Raji (cell line): ENCODE data around the gene C16orf74.

Source experiments
- POLR2A ChIP-seq: IDR thresholded peaks from 2 replicates; pipeline ENCODE4 v1.6.1; 2011; ENCODE audit warnings: low read depth, low read length, control low read depth; ENCODE audit not compliant: insufficient read depth

C16orf74 gene

GRCh38 chr16:85718153-85718477, 32.8 kb downstream of the C16orf74 start:
- no peak for TF ChIP-seq POLR2A

GRCh38 chr16:85717393-85718152, 33.3 kb downstream of the C16orf74 start:
- no peak for TF ChIP-seq POLR2A

- no peak for TF ChIP-seq POLR2A
Observed at GRCh38 chr16:85716680-85717038, 34.2 kb downstream of the C16orf74 start.

- no peak for TF ChIP-seq POLR2A
Observed at GRCh38 chr16:85716022-85716679, 34.7 kb downstream of the C16orf74 start.

GRCh38 chr16:85715169-85716021, 35.5 kb downstream of the C16orf74 start:
- no peak for TF ChIP-seq POLR2A

DNA sequence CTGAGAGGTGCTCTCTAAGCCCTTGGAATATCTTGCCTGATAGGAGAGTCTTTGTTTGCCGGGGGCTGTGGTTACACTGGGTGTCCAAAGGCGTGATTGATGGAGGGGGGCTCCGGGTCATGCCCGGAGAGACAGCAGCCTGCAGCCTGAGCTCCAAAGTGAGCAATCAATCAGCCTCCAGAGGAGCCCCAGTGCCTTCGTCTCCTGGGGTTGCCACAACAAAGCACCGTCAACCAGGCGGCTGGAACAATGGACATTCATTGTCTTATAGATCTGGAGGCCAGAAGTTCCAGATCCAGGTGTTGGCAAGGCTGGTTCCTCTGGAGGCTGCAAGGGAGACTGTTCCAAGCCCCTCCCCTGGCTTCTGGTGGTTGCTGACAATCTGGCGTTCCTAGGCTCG, 38.1 kb downstream of the C16orf74 start:
- no peak for TF ChIP-seq POLR2A

GRCh38 chr16:85711982-85712587, 38.8 kb downstream of the C16orf74 start:
- TF ChIP-seq POLR2A, result no peak

DNA sequence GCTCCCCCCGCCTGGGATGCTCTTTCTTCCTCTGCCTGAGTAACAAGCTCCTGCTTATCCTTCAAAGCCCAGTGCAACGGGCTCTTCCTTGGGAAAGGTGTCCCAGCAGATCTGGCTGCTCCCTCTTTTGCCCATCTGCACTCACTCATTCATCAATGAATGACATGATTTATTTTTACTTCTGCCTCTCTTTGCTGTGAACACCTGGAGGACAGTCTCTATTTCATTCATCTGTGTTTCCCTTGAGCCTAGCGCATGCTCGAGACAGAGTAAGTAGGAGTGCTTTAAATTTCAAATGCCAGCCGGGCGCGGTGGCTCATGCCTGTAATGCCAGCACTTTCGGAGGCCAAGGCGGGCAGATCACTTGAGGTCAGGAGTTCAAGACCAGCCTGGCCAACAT, 40.2 kb downstream of the C16orf74 start:
- no peak for TF ChIP-seq POLR2A

GRCh38 chr16:85709766-85710585, 40.9 kb downstream of the C16orf74 start:
- TF ChIP-seq POLR2A, result no peak

GRCh38 chr16:85708338-85708737, 42.6 kb downstream of the C16orf74 start:
- no peak for TF ChIP-seq POLR2A

- no peak for TF ChIP-seq POLR2A
Observed at GRCh38 chr16:85707528-85708095, 43.3 kb downstream of the C16orf74 start.

DNA sequence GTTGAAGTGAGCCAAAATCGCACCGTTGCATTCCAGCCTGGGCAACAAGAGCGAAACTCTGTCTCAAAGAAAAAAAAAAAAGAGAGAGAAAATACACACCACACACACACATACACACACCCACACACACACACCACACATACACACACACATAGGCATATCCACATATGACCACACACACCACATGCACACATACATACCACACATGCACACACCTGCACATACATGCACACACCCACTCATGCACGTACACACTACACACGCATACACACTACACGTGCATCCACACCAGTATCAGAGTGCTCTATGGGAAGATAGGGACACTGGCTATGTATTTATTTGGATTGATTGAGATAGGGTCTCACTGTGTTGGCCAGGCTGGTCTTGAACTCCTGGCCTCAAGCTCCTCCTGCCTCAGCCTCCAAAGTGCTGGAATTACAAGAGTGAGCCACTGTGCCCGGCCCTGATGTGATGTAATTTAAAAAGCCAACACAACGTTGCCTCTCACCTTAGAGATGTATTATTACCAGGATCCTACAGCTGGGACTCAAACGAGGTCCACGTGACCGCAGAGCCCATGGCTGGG, 44.4 kb downstream of the C16orf74 start:
- no peak for TF ChIP-seq POLR2A

DNA sequence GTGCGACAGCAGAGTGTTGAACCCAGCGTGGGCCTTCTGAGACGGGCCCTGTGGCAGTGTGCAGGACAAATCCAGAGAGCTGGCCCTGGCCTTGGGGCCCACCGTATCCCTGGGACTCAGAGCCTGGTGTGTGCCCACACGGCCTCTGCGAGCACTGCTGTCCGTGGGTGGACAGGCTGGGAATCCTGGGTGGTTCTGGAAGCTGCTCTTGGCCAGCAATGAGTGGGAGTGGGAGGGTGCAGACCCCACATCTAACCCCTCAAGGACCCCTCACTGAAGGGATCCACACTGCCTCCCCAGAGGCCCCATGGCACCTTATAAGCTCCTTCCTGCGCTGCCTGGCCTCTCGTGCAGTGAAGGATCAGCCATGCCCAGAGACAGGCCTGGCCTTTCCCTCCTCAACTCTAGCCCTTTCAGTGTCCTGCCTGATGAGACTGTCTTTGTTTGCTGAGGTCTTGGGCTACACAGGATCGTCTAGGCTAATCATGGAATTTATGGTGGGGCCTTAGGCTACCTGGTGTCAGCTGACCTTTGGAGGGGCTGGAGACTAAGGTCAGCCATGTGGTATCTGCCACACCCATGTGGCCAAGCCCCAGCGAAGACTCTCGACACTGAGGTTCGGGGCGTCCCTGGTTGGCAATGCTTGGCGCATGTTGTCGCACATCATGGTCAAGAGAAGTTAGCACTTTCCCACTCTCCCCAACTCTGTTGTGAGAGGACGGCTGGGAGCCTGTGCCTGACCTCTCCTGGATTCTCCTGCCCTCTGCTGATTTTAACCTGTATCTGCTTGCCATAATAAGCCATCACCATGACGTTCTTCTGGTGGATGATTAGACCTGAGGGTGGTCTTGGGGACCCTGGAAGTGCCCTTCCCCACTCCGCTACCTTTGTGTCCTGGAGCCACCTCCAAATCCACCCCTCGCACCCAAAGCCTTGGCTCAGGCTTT, 45.7 kb downstream of the C16orf74 start:
- no peak for TF ChIP-seq POLR2A

DNA sequence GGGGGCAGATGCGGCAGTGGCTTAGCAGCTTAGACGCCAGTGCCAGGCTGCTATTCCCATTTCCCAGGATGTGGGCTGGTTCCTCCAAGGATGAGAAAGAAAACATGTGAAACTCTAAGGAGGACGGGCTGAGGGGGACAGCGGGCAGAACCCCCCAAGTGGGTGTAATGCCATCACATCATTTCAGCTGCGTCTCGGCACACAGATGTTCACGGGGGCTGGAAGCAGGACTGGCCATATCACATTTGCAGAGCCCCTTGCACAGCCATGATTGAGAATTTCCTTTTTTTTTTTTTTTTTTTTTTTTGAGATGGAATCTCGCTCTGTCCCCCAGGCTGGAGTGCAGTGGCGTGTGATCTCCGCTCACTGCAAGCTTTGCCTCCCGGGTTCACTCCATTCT, 46.9 kb downstream of the C16orf74 start:
- no peak for TF ChIP-seq POLR2A
